GM21619 (cell line): ENCODE data around the gene TOR2A.

Experiments
- ATAC-seq: cut with Tn5 transposase; IDR thresholded peaks from one replicate; pipeline ENCODE4 v1.9.1; 2021; ENCODE audit not compliant: unreplicated experiment

TOR2A gene

GRCh38 chr9:127744398-127745110 is 9.5 kb upstream of the TOR2A start:
- no peak for ATAC-seq

DNA sequence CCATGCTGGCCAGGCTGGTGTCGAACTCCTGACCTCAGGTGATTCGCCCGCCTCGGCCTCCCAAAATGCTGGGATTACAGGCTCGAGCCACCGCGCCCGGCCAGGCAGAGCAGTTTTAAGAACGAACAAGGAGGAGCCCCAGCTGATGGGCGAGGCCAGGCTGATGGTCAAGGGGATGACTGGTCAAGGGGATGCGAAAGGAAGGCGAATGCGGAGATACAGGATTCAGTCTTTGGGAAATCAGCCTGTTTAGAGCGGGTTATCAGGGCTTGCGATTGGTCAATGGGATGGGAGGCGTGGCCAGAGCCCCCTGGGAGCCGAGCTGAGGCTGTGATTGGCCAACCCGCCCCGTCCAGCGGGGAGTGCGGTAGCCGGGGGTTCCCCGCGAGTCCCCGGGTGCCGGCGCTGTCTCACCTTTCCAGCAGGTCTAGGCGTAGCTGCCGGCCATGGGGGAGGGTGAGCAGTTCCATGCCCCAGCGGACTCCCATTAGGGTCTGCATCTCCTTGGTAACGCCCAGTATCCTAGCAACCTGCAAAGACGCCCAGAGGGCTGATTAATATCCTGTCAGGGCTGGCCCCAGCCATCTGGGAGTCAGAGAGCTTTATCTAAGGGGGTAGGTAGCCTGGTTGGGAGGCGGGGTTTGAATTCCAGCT is 7.5 kb upstream of the TOR2A start:
- ATAC-seq: no peak

GRCh38 chr9:127741831-127742434 is 6.8 kb upstream of the TOR2A start:
- no peak for ATAC-seq

- ATAC-seq: no peak
Measured at GRCh38 chr9:127739614-127740330, 4.7 kb upstream of the TOR2A start.

- ATAC-seq: no peak
Measured at GRCh38 chr9:127738666-127739065, 3.6 kb upstream of the TOR2A start.

GRCh38 chr9:127735530-127736185 is 564 bp upstream of the TOR2A start:
- peak; percentile 7 for ATAC-seq

- ATAC-seq: no peak
Measured at GRCh38 chr9:127734247-127734746, 797 bp downstream of the TOR2A start.

- no peak for ATAC-seq
Measured at GRCh38 chr9:127733614-127734013, 1.5 kb downstream of the TOR2A start.

- ATAC-seq: no peak
Measured at GRCh38 chr9:127732444-127732843, 2.6 kb downstream of the TOR2A start.

- no peak for ATAC-seq
Measured at GRCh38 chr9:127731938-127732337, 3.2 kb downstream of the TOR2A start.

- no peak for ATAC-seq
Measured at GRCh38 chr9:127730799-127731410, 4.2 kb downstream of the TOR2A start.

GRCh38 chr9:127730262-127730661 is 4.8 kb downstream of the TOR2A start:
- no peak for ATAC-seq

DNA sequence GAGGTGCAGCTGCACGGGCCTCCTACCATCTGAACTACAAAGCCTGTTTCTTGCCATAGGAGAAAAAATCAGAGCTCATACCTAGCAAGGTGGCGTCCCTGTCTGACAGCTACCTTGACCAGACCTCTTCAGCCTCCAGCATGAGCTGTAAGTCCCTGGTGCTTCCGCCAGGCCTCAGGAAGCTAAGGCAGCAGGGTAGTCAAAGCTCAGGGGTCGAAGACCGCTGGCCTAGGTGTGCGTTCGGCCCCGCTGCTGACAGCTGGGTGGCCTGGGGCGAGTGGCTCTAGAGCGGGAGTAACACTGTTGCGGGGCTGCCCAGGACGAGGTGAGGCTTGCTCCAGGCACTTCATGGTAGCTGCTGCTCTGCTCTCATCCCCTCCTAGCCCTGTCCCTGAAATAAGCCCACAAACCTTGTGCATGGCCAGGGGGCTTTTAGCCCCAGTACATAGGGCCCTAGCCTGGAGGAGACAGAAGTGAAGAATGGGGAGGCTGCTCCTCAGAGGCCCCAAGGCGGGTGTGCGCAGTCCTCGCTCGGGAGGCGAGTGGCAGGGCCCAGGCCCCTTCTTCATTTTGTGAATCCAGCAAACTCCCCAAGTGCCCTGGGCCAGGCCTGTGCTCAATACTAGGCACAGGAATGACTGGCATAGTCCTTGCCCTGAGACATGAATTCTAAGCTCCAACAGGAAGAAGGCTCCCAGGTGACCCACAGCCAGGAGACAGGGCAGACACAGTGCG is 5.4 kb downstream of the TOR2A start:
- no peak for ATAC-seq

- no peak for ATAC-seq
Measured at GRCh38 chr9:127728808-127729207, 6.3 kb downstream of the TOR2A start.

- no peak for ATAC-seq
Measured at GRCh38 chr9:127726871-127727270, 8.2 kb downstream of the TOR2A start.

- ATAC-seq: no peak
Measured at GRCh38 chr9:127724012-127724411, 11.1 kb downstream of the TOR2A start.

DNA sequence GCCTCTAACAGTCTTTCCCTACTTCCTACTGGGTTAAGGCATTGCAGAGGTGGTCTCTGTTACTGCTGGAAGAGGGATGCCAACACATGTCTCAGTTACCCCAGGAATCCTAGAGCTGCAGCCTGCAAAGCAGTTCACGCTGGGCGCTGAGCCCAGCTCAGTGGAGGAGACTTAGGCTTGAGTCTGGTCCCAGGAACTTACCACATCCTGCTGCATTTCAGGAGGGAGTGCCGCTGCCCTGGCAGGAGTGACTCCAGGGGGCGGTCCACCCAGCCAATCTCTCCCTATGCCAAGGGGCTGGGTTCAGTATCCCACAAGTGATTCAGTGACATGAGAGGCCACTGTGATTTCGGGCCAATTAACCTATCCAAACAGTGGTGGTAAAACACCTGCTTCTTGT is 11.7 kb downstream of the TOR2A start:
- ATAC-seq: no peak

DNA sequence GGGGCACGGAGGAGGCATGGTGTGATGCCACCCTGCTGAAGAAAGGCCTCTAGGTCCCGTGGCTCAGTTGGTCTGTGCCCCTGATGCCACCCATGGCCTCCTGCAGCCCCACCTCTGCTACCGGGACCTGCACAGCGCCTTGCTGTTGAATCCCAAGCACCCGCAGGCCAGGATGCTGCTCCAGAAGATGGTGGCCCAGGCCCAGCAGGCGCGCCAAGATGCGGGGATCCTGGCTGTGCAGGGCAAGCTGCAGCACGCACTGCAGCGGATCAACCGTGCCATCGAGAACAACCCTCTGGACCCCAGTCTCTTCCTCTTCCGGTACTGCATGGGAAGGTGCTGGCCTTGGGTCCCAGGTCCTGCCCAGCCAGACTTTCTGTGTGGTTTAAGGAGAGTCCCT is 12.1 kb downstream of the TOR2A start:
- ATAC-seq: no peak

- no peak for ATAC-seq
Measured at GRCh38 chr9:127722055-127722745, 12.9 kb downstream of the TOR2A start.
